ENCODE data around the gene COPZ1. TPM values are rescaled to one million over a fixed set of nuclear protein-coding genes. Genes with fewer than 3 reads are reported as not detected.

COPZ1 gene
- total RNA-seq, 1 donor from 2014 or later: 129 TPM

GRCh38 chr12:54376596-54376995 lies 51.7 kb downstream of the COPZ1 start:
- DNase-seq (no peak), ATAC-seq (no peak)
- intact Hi-C loops (cut with DNase I): no loop called here
- Histone ChIP-seq H3K27ac (no peak overlapping the region), H3K36me3 (peaks cover 14% of the 10 kb centered on the region), H3K4me3 (no peak overlapping the region), H3K4me1 (peaks cover 28% of the 10 kb centered on the region), H3K27me3 (ENCODE audit: low read depth) (no peaks in the 10 kb centered on the region), H3K9me3 (no peaks in the 10 kb centered on the region)
- no peak for TF ChIP-seq CTCF (IDR thresholded peaks at IDR 0.05)

- H3K27me3 ChIP-seq (ENCODE audit: low read depth): no peaks in the 10 kb centered on the region
- no peak overlapping the region for H3K4me3 ChIP-seq
- no peak overlapping the region for H3K27ac ChIP-seq
- peaks cover 24% of the 10 kb centered on the region for H3K4me1 ChIP-seq
- TF ChIP-seq CTCF (IDR thresholded peaks at IDR 0.05): no peak
- peaks cover 11% of the 10 kb centered on the region for H3K36me3 ChIP-seq
- no peaks in the 10 kb centered on the region for H3K9me3 ChIP-seq
- ATAC-seq: no peak
- intact Hi-C loops (cut with DNase I): no loop called here
- DNase-seq: no peak
These were observed 52.1 kb downstream of the COPZ1 start for GRCh38 chr12:54377007-54377406.

- Histone ChIP-seq H3K36me3 (peaks cover 11% of the 10 kb centered on the region), H3K4me3 (peak overlapping the region; percentile 49), H3K27me3 (ENCODE audit: low read depth) (no peaks in the 10 kb centered on the region), H3K4me1 (peaks cover 17% of the 10 kb centered on the region), H3K27ac (no peak overlapping the region), H3K9me3 (no peaks in the 10 kb centered on the region)
- ATAC-seq: no peak
- TF ChIP-seq CTCF (IDR thresholded peaks at IDR 0.05): no peak
- DNase-seq: no peak
- intact Hi-C loops (cut with DNase I): no loop called here
These were observed 53.0 kb downstream of the COPZ1 start for GRCh38 chr12:54377797-54378515.

- no peak for TF ChIP-seq CTCF (IDR thresholded peaks at IDR 0.05)
- H3K27me3 ChIP-seq (ENCODE audit: low read depth): no peaks in the 10 kb centered on the region
- DNase-seq (peak; percentile 55), ATAC-seq (peak; percentile 84 to 93)
- H3K4me1 ChIP-seq: peaks cover 17% of the 10 kb centered on the region
- no peaks in the 10 kb centered on the region for H3K9me3 ChIP-seq
- intact Hi-C loops (cut with DNase I): no loop called here
- peak overlapping the region; percentile 49 for H3K4me3 ChIP-seq
- no peak overlapping the region for H3K27ac ChIP-seq
- H3K36me3 ChIP-seq: peaks cover 4% of the 10 kb centered on the region
These were observed 54.0 kb downstream of the COPZ1 start for GRCh38 chr12:54378796-54379397.

GRCh38 chr12:54379398-54380201 lies 54.7 kb downstream of the COPZ1 start:
- Histone ChIP-seq H3K27ac (peak overlapping the region; percentile 41), H3K4me1 (peaks cover 17% of the 10 kb centered on the region), H3K4me3 (peak overlapping the region; percentile 49), H3K36me3 (peaks cover 4% of the 10 kb centered on the region), H3K27me3 (ENCODE audit: low read depth) (no peaks in the 10 kb centered on the region), H3K9me3 (no peaks in the 10 kb centered on the region)
- peak; percentile 92 to 94 for ATAC-seq
- TF ChIP-seq CTCF (IDR thresholded peaks at IDR 0.05): peak; percentile 100
- intact Hi-C loops (cut with DNase I): no loop called here
- peak; percentile 93 for DNase-seq
